Astrocyte (in vitro differentiated cells and primary cell): Measurements from ENCODE around the gene B4GALT1.

Experiments used
- EZH2 ChIP-seq: IDR thresholded peaks from 2 replicates; pipeline ENCODE4 v1.6.1; 2012; ENCODE audit warnings: mild to moderate bottlenecking, low read length, inconsistent platforms; ENCODE audit not compliant: insufficient read depth
- TF ChIP-seq, protein P1 (sequence below): IDR thresholded peaks from 2 replicates; pipeline ENCODE4 v1.5.1; 2011; ENCODE audit warnings: low read depth, mild to moderate bottlenecking, inconsistent platforms, low read length, moderate library complexity; ENCODE audit not compliant: insufficient read depth

- TF ChIP-seq, protein P1, sequence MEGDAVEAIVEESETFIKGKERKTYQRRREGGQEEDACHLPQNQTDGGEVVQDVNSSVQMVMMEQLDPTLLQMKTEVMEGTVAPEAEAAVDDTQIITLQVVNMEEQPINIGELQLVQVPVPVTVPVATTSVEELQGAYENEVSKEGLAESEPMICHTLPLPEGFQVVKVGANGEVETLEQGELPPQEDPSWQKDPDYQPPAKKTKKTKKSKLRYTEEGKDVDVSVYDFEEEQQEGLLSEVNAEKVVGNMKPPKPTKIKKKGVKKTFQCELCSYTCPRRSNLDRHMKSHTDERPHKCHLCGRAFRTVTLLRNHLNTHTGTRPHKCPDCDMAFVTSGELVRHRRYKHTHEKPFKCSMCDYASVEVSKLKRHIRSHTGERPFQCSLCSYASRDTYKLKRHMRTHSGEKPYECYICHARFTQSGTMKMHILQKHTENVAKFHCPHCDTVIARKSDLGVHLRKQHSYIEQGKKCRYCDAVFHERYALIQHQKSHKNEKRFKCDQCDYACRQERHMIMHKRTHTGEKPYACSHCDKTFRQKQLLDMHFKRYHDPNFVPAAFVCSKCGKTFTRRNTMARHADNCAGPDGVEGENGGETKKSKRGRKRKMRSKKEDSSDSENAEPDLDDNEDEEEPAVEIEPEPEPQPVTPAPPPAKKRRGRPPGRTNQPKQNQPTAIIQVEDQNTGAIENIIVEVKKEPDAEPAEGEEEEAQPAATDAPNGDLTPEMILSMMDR = no peak
- TF ChIP-seq EZH2 = no peak
Measured at GRCh38 chr9:33106827-33107621, 60.1 kb downstream of the B4GALT1 start.
